ENCODE measurements around the gene BHLHE40. TPM values are rescaled to one million over a fixed set of nuclear protein-coding genes. Genes with fewer than 3 reads are reported as not detected.
A peak's percentile ranks its signal among the peaks of the same experiment; 100 is the strongest.

The BHLHE40 gene
- total and polyA plus RNA-seq, 2 of the 4 experiments (the other 2 are of a cell fraction): 22.8 to 31.8 TPM

DNA sequence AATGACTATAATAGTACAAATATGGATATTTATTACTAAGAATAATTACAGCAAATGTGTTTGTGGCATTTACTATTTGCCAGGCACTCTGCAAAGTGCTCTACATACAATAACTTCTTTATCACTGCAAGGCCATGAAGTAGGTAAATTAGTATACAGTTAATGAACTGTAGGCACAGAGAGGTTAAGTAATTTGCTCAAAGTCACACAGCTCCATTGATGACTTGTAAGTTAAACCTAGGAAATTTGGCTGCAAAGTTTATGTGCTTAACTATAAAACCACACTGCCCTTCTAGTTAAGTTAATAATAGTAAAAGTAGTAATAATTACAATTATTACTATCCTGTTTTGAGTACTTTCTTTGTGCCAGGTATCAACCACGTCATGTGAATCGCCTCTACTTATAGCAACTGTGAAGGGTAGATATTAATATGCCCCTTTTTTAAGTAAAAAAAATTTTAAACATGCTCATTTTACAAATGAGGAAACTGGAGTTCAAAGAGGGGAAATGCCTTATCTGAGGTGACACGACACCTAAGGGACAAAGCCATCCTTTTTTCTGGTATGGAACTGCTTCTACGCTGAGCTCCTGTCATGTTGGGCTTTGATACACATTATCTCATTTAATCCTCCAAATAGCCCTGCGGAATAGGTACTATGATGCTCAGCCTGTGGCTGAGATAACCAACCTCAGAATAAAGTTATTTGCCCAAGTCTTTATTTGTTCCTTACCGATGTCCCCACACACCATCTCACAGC is 8.5 kb downstream of the BHLHE40 start:
- Histone ChIP-seq H3K27me3 (ENCODE audit: control insufficient read depth, insufficient read depth, low read length) (no peaks in the 10 kb centered on the region), H4K5ac (ENCODE audit: low read depth, low read length) (no peak overlapping the region), H4K8ac (ENCODE audit: low read depth in 2 of 2, low read length in 2 of 2) (peak overlapping the region; percentile 91 to 92; a peak in 3 of 4 replicates), H2BK15ac (ENCODE audit: low read depth, low read length) (peak overlapping the region; percentile 94; the same call in 2 of the 3 replicates), H3K27ac (ENCODE audit: insufficient read depth, low read length) (no peak overlapping the region), H3K36me3 (ENCODE audit: control insufficient read depth, insufficient read depth, low read length) (peaks cover 13% of the 10 kb centered on the region), H4K20me1 (ENCODE audit: insufficient read depth, low read length) (peaks cover 13% of the 10 kb centered on the region; the same call in 1 of the 2 replicates), H3K4me2 (ENCODE audit: low read depth, low read length) (no peak overlapping the region), H3K56ac (ENCODE audit: extremely low read depth, insufficient read depth, low read length) (0 out of 2 replicates have a peak overlapping the region, but pooled peaks have one; percentile 29), H2BK20ac (ENCODE audit: low read depth, low read length) (peak overlapping the region; percentile 63; the same call in 1 of the 2 replicates), H3K9me3 (ENCODE audit: control insufficient read depth, insufficient read depth, low read length) (no peaks in the 10 kb centered on the region), H3K4me1 (ENCODE audit: control insufficient read depth, insufficient read depth, low read length) (peaks cover 44% of the 10 kb centered on the region), H3K4me3 (ENCODE audit: insufficient read depth, low read depth, low read length) (no peak overlapping the region), H3K9me1 (ENCODE audit: insufficient read depth, low read length) (peaks cover 17% of the 10 kb centered on the region), H2BK120ac (ENCODE audit: low read depth, low read length) (peak overlapping the region; percentile 90), H2BK5ac (ENCODE audit: low read depth, low read length, poor library complexity, severe bottlenecking) (no peak overlapping the region), H4K91ac (ENCODE audit: insufficient read depth, low read depth, low read length) (peak overlapping the region; percentile 89), H2AK5ac (ENCODE audit: low read depth, low read length) (peak overlapping the region; percentile 47), H3K23ac (ENCODE audit: low read depth, low read length) (peak overlapping the region; percentile 66; the same call in 1 of the 2 replicates), H3K14ac (replicated peaks; ENCODE audit: low read depth, low read length) (no peak overlapping the region), H3K79me1 (ENCODE audit: low read depth in 1 of 2, low read length in 2 of 2) (peaks cover 10 to 27% of the 10 kb centered on the region in 2 experiments; a peak in 3 of 4 replicates), H3K18ac (ENCODE audit: low read depth, low read length) (no peak overlapping the region), H3K9ac (ENCODE audit: low read depth, low read length) (no peak overlapping the region), H3K4ac (ENCODE audit: low read depth, low read length) (no peak overlapping the region), H2AK9ac (replicated peaks; ENCODE audit: low read depth, low read length, poor library complexity) (no peak overlapping the region), H2AFZ (replicated peaks; ENCODE audit: low read length, poor library complexity) (no peak overlapping the region)
- TF ChIP-seq POLR2A (IDR thresholded peaks at IDR 0.05; ENCODE audit: low read depth, low read length) (no peak), RFX5 (IDR thresholded peaks at IDR 0.05; ENCODE audit: low read depth, low read length) (no peak), ELK1 (IDR thresholded peaks at IDR 0.05; ENCODE audit: borderline replicate concordance, low read depth, low read length) (no peak)
- TF ChIP-seq, protein P1, sequence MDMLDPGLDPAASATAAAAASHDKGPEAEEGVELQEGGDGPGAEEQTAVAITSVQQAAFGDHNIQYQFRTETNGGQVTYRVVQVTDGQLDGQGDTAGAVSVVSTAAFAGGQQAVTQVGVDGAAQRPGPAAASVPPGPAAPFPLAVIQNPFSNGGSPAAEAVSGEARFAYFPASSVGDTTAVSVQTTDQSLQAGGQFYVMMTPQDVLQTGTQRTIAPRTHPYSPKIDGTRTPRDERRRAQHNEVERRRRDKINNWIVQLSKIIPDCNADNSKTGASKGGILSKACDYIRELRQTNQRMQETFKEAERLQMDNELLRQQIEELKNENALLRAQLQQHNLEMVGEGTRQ (IDR thresholded peaks at IDR 0.05; ENCODE audit: low read depth, low read length): no peak
- no TSS peak for BruUV-seq (replicated peaks)
- POLR2A ChIA-PET (ENCODE audit: unreplicated experiment): interaction anchor here (0.9 kb wide), 1 partner anchor 276 kb away, joined by 3 read pairs; no protein-coding TSS in a partner anchor
- intact Hi-C loops (cut with micrococcal nuclease): no loop called here
- in situ Hi-C loops (cut with MboI; ENCODE audit: low sequenced_read_pairs): loop anchor here (10.0 kb wide), 1 partner anchor 137 kb away; the partner anchor contains the start of gene ARL8B
- WGBS, 2 experiments (ENCODE audit: extremely low coverage in 2 of 2, insufficient read length in 1 of 2): 100% methylated on average over 1 of the region's 6 CpGs; no CpG with 5 or more reads in 1 of the 2 experiments
- ATAC-seq (ENCODE audit: low read depth) (no peak), DNase-seq (no peak)
- CTCF ChIA-PET: interaction anchor here (0.7 to 1.6 kb wide), 4 partner anchors 29 to 276 kb away, joined by 3 to 6 read pairs (median 4); no protein-coding TSS in a partner anchor
- dilution Hi-C loops (cut with HindIII; ENCODE audit: low sequenced_read_pairs, unreplicated experiment): no loop called here

All from IMR-90 (cell line).